Liver (tissue), 9 donors: ENCODE measurements around the gene CSF1. TPM values are rescaled to one million over a fixed set of nuclear protein-coding genes. Genes with fewer than 3 reads are reported as not detected.
A peak's percentile ranks its signal among the peaks of the same experiment; 100 is the strongest.

Experiments
- DNase-seq: peaks from one replicate; pipeline ENCODE4 v3.0.0-alpha.2; 2017; ENCODE audit warnings: low spot score
- H3K27ac ChIP-seq, 2 donors: one replicate each; pipeline ENCODE4 v1.7.0; 2013; ENCODE audit warnings: inconsistent platforms in 2 of 2, low read length in 2 of 2, control low read depth in 1 of 2, low read depth in 1 of 2, mild to moderate bottlenecking in 1 of 2
- H3K27me3 ChIP-seq, 4 donors: one replicate each; pipeline versions ENCODE4 v1.6.1 to v1.7.0; 2013; ENCODE audit warnings: low read length in 3 of 4, inconsistent platforms in 1 of 4, mild to moderate bottlenecking in 1 of 4, moderate library complexity in 1 of 4; ENCODE audit not compliant: control insufficient read depth in 4 of 4, insufficient read depth in 4 of 4
- H3K36me3 ChIP-seq, 4 donors: one replicate each; pipeline versions ENCODE4 v1.6.1 to v1.7.0; 2013; ENCODE audit warnings: low read length in 3 of 4, mild to moderate bottlenecking in 3 of 4, low read depth in 1 of 4, moderate library complexity in 1 of 4; ENCODE audit not compliant: control insufficient read depth in 4 of 4, insufficient read depth in 3 of 4
- H3K4me1 ChIP-seq, 4 donors: one replicate each; pipeline versions ENCODE4 v1.6.1 to v1.7.0; 2013; ENCODE audit warnings: low read length in 3 of 4, mild to moderate bottlenecking in 3 of 4, moderate library complexity in 1 of 4; ENCODE audit not compliant: control insufficient read depth in 4 of 4, insufficient read depth in 4 of 4
- H3K4me3 ChIP-seq, 3 donors: one replicate each; pipeline versions ENCODE4 v1.6.1 to v1.7.0; 2013; ENCODE audit warnings: low read length in 3 of 3, control low read depth in 1 of 3, low read depth in 1 of 3, mild to moderate bottlenecking in 1 of 3
- H3K9ac ChIP-seq, 2 donors: one replicate each; pipeline ENCODE4 v1.7.0; 2013; ENCODE audit warnings: low read length in 2 of 2, mild to moderate bottlenecking in 2 of 2, moderate library complexity in 2 of 2, control low read depth in 1 of 2, low read depth in 1 of 2
- H3K9me3 ChIP-seq, 4 donors: one replicate each; pipeline versions ENCODE4 v1.6.1 to v1.7.0; 2013; ENCODE audit warnings: low read length in 3 of 4; ENCODE audit not compliant: control insufficient read depth in 4 of 4
- ATF3 ChIP-seq: IDR thresholded peaks from 2 replicates; pipeline ENCODE4 v1.6.1; 2016; ENCODE audit warnings: antibody characterized with exemption
- CTCF ChIP-seq: fragments of 150-350 bp; IDR thresholded peaks from 2 replicates; pipeline ENCODE4 v1.5.1; 2017; ENCODE audit warnings: improper control_type of control experiment, low read depth, low read length; ENCODE audit not compliant: missing input control
- EGR1 ChIP-seq, 2 donors: IDR thresholded peaks; 2 replicates each; pipeline ENCODE4 v1.6.1; 2016 to 2018; ENCODE audit warnings: antibody characterized with exemption in 2 of 2, low read depth in 2 of 2
- FOXA1 ChIP-seq: IDR thresholded peaks from 2 replicates; pipeline ENCODE4 v1.6.1; 2016; ENCODE audit warnings: antibody characterized with exemption
- FOXA2 ChIP-seq: IDR thresholded peaks from 2 replicates; pipeline ENCODE4 v1.6.1; 2016; ENCODE audit warnings: antibody characterized with exemption
- GABPA ChIP-seq, 2 donors: IDR thresholded peaks in 1 of 2; conservative IDR thresholded peaks in 1 of 2; 2 replicates each; pipeline ENCODE4 v1.6.1; 2016; ENCODE audit warnings: antibody characterized with exemption in 2 of 2, mild to moderate bottlenecking in 1 of 2, moderate library complexity in 1 of 2
- HNF4A ChIP-seq, 2 donors: conservative IDR thresholded peaks; 2 replicates each; pipeline ENCODE4 v1.6.1; 2016; ENCODE audit warnings: antibody characterized with exemption in 2 of 2, mild to moderate bottlenecking in 2 of 2
- HNF4G ChIP-seq: IDR thresholded peaks from 2 replicates; pipeline ENCODE4 v1.6.1; 2016; ENCODE audit warnings: antibody characterized with exemption
- MAX ChIP-seq: IDR thresholded peaks from 2 replicates; pipeline ENCODE4 v1.6.1; 2016; ENCODE audit warnings: antibody characterized with exemption
- NR2F2 ChIP-seq: IDR thresholded peaks from 2 replicates; pipeline ENCODE4 v1.6.1; 2016; ENCODE audit warnings: antibody characterized with exemption
- RAD21 ChIP-seq, 2 donors: IDR thresholded peaks; 2 replicates each; pipeline ENCODE4 v1.6.1; 2016; ENCODE audit warnings: antibody characterized with exemption in 2 of 2, mild to moderate bottlenecking in 2 of 2
- REST ChIP-seq: IDR thresholded peaks from 2 replicates; pipeline ENCODE4 v1.6.1; 2016; ENCODE audit warnings: antibody characterized with exemption, mild to moderate bottlenecking
- RXRA ChIP-seq, 2 donors: IDR thresholded peaks; 2 replicates each; pipeline ENCODE4 v1.6.1; 2017 to 2018; ENCODE audit warnings: antibody characterized with exemption in 2 of 2, mild to moderate bottlenecking in 1 of 2
- SP1 ChIP-seq: IDR thresholded peaks from 2 replicates; pipeline ENCODE4 v1.6.1; 2018; ENCODE audit warnings: antibody characterized with exemption, mild to moderate bottlenecking
- TAF1 ChIP-seq: conservative IDR thresholded peaks from 2 replicates; pipeline ENCODE4 v1.6.1; 2016; ENCODE audit warnings: antibody characterized with exemption, mild to moderate bottlenecking
- ZBTB33 ChIP-seq: IDR thresholded peaks from 2 replicates; pipeline ENCODE4 v1.6.1; 2016; ENCODE audit warnings: antibody characterized with exemption
- WGBS: extraction: QIAGEN DNeasy Blood & Tissue Kit; methylation state at CpG from one replicate; pipeline ENCODE4 v1.1.7; 2013; 5-methylcytosine and 5-hydroxymethylcytosine counted together
- polyA plus RNA-seq, 2 donors: library from polyadenylated mRNA; stranded (reverse) in 1 of 2; unstranded in 1 of 2; fragments of 200-250 nt in 1 of 2; fragments of >200 nt in 1 of 2; fragmentation: Nextera tagmentation in 1 of 2; extraction: Ambion mirVana in 1 of 2; gene quantifications; one replicate each; pipeline versions ENCODE4 v1.2.1 to v1.2.3, GENCODE V29; 2013 to 2015
- total RNA-seq, 2 donors: library from RNA; depleted of rRNA; stranded (reverse); fragments of >200 nt; gene quantifications; one replicate each; pipeline ENCODE4 v1.2.3, GENCODE V29; 2014
- donor health status: healthy.
- donor health status: healthy.
- donor health status: healthy.
- donor health status: healthy.
- donor health status: healthy.

The CSF1 gene
- total and polyA plus RNA-seq, 4 donors = 6.3 to 15.2 (median 11.3) TPM

GRCh38 chr1:109901141-109901523, 9.5 kb upstream of the CSF1 start:
- no peak overlapping the region for H3K9ac ChIP-seq
- no peaks in the 10 kb centered on the region for H3K36me3 ChIP-seq
- no peak overlapping the region for H3K27ac ChIP-seq
- H3K4me3 ChIP-seq = no peak overlapping the region
- no peaks in the 10 kb centered on the region for H3K27me3 ChIP-seq
- no peak for TF ChIP-seq MAX
- no peak for TF ChIP-seq ZBTB33
- TF ChIP-seq HNF4A (conservative IDR thresholded peaks at IDR 0.05) = no peak
- no peak for TF ChIP-seq TAF1
- TF ChIP-seq CTCF = no peak
- no peak for TF ChIP-seq SP1
- no peak for TF ChIP-seq HNF4G
- TF ChIP-seq GABPA (IDR thresholded peaks at IDR 0.05 in 1 of 2, conservative IDR thresholded peaks at IDR 0.05 in 1 of 2) = no peak
- TF ChIP-seq REST = no peak
- no peak for TF ChIP-seq NR2F2
- no peak for TF ChIP-seq RXRA (IDR thresholded peaks at IDR 0.05)
- TF ChIP-seq EGR1 (IDR thresholded peaks at IDR 0.05; ENCODE audit: low read depth in 2 of 2) = no peak
- TF ChIP-seq FOXA1 = no peak
- WGBS = 93% methylated on average over 2 of the region's 2 CpGs
- peaks cover 12 to 40% (median 28%) of the 10 kb centered on the region in 4 donors for H3K4me1 ChIP-seq
- no peaks in the 10 kb centered on the region for H3K9me3 ChIP-seq
- no peak for DNase-seq

- H3K4me3 ChIP-seq = no peak overlapping the region
- peaks cover 12 to 41% (median 28%) of the 10 kb centered on the region in 4 donors for H3K4me1 ChIP-seq
- no peak overlapping the region for H3K9ac ChIP-seq
- peak overlapping the region in 1 of 2 donors; percentile 5 for H3K27ac ChIP-seq
- no peaks in the 10 kb centered on the region for H3K9me3 ChIP-seq
- no peaks in the 10 kb centered on the region for H3K36me3 ChIP-seq
- peak; percentile 51 for DNase-seq
- no peaks in the 10 kb centered on the region for H3K27me3 ChIP-seq
- 71% methylated on average over 4 of the region's 4 CpGs for WGBS
- TF ChIP-seq GABPA (IDR thresholded peaks at IDR 0.05 in 1 of 2, conservative IDR thresholded peaks at IDR 0.05 in 1 of 2) = no peak
- no peak for TF ChIP-seq EGR1 (IDR thresholded peaks at IDR 0.05; ENCODE audit: low read depth in 2 of 2)
- TF ChIP-seq SP1 = no peak
- TF ChIP-seq RXRA (IDR thresholded peaks at IDR 0.05) = peak; percentile 36 to 75
- no peak for TF ChIP-seq MAX
- no peak for TF ChIP-seq ATF3
- no peak for TF ChIP-seq FOXA1
- no peak for TF ChIP-seq FOXA2
- TF ChIP-seq HNF4G = no peak
- TF ChIP-seq REST = no peak
- no peak for TF ChIP-seq TAF1
- no peak for TF ChIP-seq RAD21 (IDR thresholded peaks at IDR 0.05)
- TF ChIP-seq ZBTB33 = no peak
- TF ChIP-seq NR2F2 = no peak
Observed at GRCh38 chr1:109901524-109902145, 9.0 kb upstream of the CSF1 start.
